GM12878 (cell line): ENCODE measurements around the gene NAT8L. TPM values are rescaled to one million over a fixed set of nuclear protein-coding genes. Genes with fewer than 3 reads are reported as not detected.

ENCODE experiments used
- CHD1 ChIP-seq: IDR thresholded peaks from 2 replicates; pipeline ENCODE4 v1.6.1; 2012; ENCODE audit warnings: low read depth, low read length, improper control_type of control experiment
- NBN ChIP-seq: fragments of 450-650 bp; IDR thresholded peaks from 2 replicates; pipeline ENCODE4 v1.6.1; 2016
- NR2C2 ChIP-seq: IDR thresholded peaks from 2 replicates; pipeline ENCODE4 v1.6.1; 2011; ENCODE audit warnings: borderline replicate concordance, low read depth; ENCODE audit not compliant: control insufficient read depth, insufficient read length
- POLR2A ChIP-seq: IDR thresholded peaks from 2 replicates; pipeline ENCODE4 v1.6.1; 2011; ENCODE audit warnings: low read depth, mild to moderate bottlenecking, low read length
- SMAD5 ChIP-seq: IDR thresholded peaks from 2 replicates; pipeline ENCODE4 v1.6.1; 2016; ENCODE audit warnings: antibody characterized with exemption, low read depth
- SRF ChIP-seq, 2 experiments: IDR thresholded peaks; 2 replicates each; pipeline ENCODE4 v1.6.1; 2011; ENCODE audit warnings: low read depth in 2 of 2, low read length in 2 of 2, mild to moderate bottlenecking in 1 of 2, moderate library complexity in 1 of 2
- SUPT20H ChIP-seq: IDR thresholded peaks from 2 replicates; pipeline ENCODE4 v1.6.1; 2011; ENCODE audit warnings: low read depth, mild to moderate bottlenecking, low read length, moderate library complexity, borderline replicate concordance; ENCODE audit not compliant: control insufficient read depth
- ZNF622 ChIP-seq: fragments of 450-650 bp; IDR thresholded peaks from 2 replicates; pipeline ENCODE4 v1.6.1; 2017; ENCODE audit warnings: mild to moderate bottlenecking, inconsistent platforms
- polyA plus RNA-seq, 11 experiments: library from polyadenylated mRNA; depleted of rRNA in 4 of 11; unstranded in 6 of 11; stranded (reverse) in 5 of 11; fragments of >200 nt; fragmentation: Nextera tagmentation in 4 of 11; fragmentation: Illumina TruSeq in 1 of 11; extraction: Ambion mirVana in 4 of 11; extraction: Trizol in 1 of 11; gene quantifications; 1 replicate in 1 of 11; 2 replicates in 10 of 11; pipeline versions ENCODE4 v1.2.1 to v1.2.3, GENCODE V29; 2011 to 2016; ENCODE audit warnings: inconsistent platforms in 2 of 11, missing spikeins in 2 of 11, low read depth in 1 of 11
- total RNA-seq, 4 experiments: library from RNA; depleted of rRNA in 3 of 4; stranded (reverse); fragments of >200 nt in 3 of 4; fragmentation: Illumina TruSeq in 1 of 4; extraction: Trizol in 1 of 4; gene quantifications; 2 replicates each; pipeline versions ENCODE4 v1.2.1 to v1.2.3, GENCODE V29; 2013 to 2021
- TF ChIP-seq, protein P1 (sequence below): fragments of 450-650 bp; IDR thresholded peaks from 2 replicates; pipeline ENCODE4 v1.6.1; 2016; ENCODE audit warnings: mild to moderate bottlenecking, moderate library complexity, borderline replicate concordance
- TF ChIP-seq, protein P2 (sequence below): IDR thresholded peaks from 2 replicates; pipeline ENCODE4 v1.6.1; 2011; ENCODE audit warnings: mild to moderate bottlenecking, low read depth, low read length, moderate library complexity; ENCODE audit not compliant: insufficient replicate concordance
- TF ChIP-seq, protein P3 (sequence below): fragments of 150-350 bp; IDR thresholded peaks from 2 replicates; pipeline ENCODE4 v1.6.1; 2016; ENCODE audit warnings: low read depth, low read length

NAT8L gene
- total and polyA plus RNA-seq, 10 of the 15 experiments (the other 5 are each of a cell fraction or from before 2014, with no cell fraction given) = 0.01 to 0.31 (median 0.11) TPM; not detected in 5

DNA sequence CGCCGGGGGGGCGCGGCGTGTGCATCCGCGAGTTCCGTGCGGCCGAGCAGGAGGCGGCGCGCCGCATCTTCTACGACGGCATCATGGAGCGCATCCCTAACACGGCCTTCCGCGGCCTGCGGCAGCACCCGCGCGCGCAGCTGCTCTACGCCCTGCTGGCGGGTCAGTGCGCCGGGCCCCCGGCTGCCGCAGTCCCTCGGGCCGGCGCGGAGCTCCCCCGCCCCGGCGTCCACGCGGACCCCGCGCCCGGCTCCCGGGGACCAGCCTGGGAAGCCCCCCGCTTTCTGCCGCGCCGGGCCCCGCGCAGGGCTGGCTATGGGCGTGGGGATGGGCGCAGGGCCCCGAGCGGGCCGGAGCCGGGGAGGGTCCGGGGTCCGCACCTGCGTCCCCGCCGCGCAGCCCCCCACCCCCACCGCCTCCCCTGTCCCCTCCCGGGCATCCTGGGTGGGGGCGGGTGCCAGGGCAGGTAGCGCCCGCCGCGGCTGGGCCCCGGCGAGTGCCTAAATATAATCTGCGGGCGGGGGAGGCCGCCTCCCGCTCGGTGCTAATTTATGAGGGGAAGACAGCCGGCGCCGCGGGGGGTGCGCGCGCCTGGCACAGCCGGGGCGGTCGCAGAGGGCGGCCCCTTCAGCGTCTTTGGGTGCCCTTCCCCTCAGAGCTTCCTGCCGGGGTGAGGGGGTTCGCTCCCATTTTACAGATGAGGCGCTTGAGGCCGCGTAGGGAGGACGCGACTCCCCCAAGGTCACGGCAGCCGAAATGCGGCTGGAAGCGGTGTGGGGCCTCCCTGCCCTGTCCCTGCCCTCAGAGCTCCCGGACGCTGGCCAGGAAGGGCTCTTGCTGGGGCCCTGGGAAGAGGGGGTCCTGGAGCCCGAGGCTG is 837 bp downstream of the NAT8L start (continued):
- TF ChIP-seq, protein P1, sequence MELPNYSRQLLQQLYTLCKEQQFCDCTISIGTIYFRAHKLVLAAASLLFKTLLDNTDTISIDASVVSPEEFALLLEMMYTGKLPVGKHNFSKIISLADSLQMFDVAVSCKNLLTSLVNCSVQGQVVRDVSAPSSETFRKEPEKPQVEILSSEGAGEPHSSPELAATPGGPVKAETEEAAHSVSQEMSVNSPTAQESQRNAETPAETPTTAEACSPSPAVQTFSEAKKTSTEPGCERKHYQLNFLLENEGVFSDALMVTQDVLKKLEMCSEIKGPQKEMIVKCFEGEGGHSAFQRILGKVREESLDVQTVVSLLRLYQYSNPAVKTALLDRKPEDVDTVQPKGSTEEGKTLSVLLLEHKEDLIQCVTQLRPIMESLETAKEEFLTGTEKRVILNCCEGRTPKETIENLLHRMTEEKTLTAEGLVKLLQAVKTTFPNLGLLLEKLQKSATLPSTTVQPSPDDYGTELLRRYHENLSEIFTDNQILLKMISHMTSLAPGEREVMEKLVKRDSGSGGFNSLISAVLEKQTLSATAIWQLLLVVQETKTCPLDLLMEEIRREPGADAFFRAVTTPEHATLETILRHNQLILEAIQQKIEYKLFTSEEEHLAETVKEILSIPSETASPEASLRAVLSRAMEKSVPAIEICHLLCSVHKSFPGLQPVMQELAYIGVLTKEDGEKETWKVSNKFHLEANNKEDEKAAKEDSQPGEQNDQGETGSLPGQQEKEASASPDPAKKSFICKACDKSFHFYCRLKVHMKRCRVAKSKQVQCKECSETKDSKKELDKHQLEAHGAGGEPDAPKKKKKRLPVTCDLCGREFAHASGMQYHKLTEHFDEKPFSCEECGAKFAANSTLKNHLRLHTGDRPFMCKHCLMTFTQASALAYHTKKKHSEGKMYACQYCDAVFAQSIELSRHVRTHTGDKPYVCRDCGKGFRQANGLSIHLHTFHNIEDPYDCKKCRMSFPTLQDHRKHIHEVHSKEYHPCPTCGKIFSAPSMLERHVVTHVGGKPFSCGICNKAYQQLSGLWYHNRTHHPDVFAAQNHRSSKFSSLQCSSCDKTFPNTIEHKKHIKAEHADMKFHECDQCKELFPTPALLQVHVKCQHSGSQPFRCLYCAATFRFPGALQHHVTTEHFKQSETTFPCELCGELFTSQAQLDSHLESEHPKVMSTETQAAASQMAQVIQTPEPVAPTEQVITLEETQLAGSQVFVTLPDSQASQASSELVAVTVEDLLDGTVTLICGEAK = no peak
- no peak for TF ChIP-seq NR2C2
- TF ChIP-seq SMAD5 = no peak
- TF ChIP-seq, protein P2, sequence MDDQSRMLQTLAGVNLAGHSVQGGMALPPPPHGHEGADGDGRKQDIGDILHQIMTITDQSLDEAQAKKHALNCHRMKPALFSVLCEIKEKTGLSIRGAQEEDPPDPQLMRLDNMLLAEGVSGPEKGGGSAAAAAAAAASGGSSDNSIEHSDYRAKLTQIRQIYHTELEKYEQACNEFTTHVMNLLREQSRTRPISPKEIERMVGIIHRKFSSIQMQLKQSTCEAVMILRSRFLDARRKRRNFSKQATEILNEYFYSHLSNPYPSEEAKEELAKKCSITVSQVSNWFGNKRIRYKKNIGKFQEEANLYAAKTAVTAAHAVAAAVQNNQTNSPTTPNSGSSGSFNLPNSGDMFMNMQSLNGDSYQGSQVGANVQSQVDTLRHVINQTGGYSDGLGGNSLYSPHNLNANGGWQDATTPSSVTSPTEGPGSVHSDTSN = no peak
- no peak for TF ChIP-seq CHD1
- no peak for TF ChIP-seq POLR2A
- TF ChIP-seq, protein P3, sequence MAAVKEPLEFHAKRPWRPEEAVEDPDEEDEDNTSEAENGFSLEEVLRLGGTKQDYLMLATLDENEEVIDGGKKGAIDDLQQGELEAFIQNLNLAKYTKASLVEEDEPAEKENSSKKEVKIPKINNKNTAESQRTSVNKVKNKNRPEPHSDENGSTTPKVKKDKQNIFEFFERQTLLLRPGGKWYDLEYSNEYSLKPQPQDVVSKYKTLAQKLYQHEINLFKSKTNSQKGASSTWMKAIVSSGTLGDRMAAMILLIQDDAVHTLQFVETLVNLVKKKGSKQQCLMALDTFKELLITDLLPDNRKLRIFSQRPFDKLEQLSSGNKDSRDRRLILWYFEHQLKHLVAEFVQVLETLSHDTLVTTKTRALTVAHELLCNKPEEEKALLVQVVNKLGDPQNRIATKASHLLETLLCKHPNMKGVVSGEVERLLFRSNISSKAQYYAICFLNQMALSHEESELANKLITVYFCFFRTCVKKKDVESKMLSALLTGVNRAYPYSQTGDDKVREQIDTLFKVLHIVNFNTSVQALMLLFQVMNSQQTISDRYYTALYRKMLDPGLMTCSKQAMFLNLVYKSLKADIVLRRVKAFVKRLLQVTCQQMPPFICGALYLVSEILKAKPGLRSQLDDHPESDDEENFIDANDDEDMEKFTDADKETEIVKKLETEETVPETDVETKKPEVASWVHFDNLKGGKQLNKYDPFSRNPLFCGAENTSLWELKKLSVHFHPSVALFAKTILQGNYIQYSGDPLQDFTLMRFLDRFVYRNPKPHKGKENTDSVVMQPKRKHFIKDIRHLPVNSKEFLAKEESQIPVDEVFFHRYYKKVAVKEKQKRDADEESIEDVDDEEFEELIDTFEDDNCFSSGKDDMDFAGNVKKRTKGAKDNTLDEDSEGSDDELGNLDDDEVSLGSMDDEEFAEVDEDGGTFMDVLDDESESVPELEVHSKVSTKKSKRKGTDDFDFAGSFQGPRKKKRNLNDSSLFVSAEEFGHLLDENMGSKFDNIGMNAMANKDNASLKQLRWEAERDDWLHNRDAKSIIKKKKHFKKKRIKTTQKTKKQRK = no peak
- no peak for TF ChIP-seq ZNF622
- TF ChIP-seq SUPT20H = no peak
- no peak for TF ChIP-seq SRF (IDR thresholded peaks at IDR 0.05; ENCODE audit: low read depth in 2 of 2, low read length in 2 of 2)
- TF ChIP-seq NBN = no peak
